Measurements from ENCODE around the gene MSGN1.

- TF ChIP-seq EZH2 (IDR thresholded peaks at IDR 0.05) (no peak), POLR2AphosphoS5 (IDR thresholded peaks at IDR 0.05; ENCODE audit: borderline replicate concordance, low read depth, low read length) (no peak), FOXP2 (optimal IDR thresholded peaks at IDR 0.05; ENCODE audit: control extremely low read depth, extremely low read length, insufficient read depth) (no peak)
Measured at GRCh38 chr2:17821080-17821479, 4.8 kb downstream of the MSGN1 start.

Data from SK-N-MC (cell line).